Umbilical cord (tissue), 2 donors: ENCODE data around the gene SLC30A4. TPM values are rescaled to one million over a fixed set of nuclear protein-coding genes. Genes with fewer than 3 reads are reported as not detected.
A peak's percentile ranks its signal among the peaks of the same experiment; 100 is the strongest.
"Not testable (repeated sequence)": the region's sequence is repeated elsewhere in the genome, so short reads cannot be mapped to it uniquely, and the experiment has no call there.

Experiments used
- DNase-seq: peaks from one replicate; pipeline ENCODE4 v3.0.0-alpha.2; 2015; ENCODE audit warnings: low spot score
- total RNA-seq: library from RNA; depleted of rRNA; stranded (reverse); fragments of >200 nt; gene quantifications from one replicate; pipeline ENCODE4 v1.2.3, GENCODE V29; 2014; ENCODE audit warnings: low replicate concordance; ENCODE audit not compliant: insufficient read depth

Gene SLC30A4, protein sequence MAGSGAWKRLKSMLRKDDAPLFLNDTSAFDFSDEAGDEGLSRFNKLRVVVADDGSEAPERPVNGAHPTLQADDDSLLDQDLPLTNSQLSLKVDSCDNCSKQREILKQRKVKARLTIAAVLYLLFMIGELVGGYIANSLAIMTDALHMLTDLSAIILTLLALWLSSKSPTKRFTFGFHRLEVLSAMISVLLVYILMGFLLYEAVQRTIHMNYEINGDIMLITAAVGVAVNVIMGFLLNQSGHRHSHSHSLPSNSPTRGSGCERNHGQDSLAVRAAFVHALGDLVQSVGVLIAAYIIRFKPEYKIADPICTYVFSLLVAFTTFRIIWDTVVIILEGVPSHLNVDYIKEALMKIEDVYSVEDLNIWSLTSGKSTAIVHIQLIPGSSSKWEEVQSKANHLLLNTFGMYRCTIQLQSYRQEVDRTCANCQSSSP
- total RNA-seq = 16.9 TPM

DNA sequence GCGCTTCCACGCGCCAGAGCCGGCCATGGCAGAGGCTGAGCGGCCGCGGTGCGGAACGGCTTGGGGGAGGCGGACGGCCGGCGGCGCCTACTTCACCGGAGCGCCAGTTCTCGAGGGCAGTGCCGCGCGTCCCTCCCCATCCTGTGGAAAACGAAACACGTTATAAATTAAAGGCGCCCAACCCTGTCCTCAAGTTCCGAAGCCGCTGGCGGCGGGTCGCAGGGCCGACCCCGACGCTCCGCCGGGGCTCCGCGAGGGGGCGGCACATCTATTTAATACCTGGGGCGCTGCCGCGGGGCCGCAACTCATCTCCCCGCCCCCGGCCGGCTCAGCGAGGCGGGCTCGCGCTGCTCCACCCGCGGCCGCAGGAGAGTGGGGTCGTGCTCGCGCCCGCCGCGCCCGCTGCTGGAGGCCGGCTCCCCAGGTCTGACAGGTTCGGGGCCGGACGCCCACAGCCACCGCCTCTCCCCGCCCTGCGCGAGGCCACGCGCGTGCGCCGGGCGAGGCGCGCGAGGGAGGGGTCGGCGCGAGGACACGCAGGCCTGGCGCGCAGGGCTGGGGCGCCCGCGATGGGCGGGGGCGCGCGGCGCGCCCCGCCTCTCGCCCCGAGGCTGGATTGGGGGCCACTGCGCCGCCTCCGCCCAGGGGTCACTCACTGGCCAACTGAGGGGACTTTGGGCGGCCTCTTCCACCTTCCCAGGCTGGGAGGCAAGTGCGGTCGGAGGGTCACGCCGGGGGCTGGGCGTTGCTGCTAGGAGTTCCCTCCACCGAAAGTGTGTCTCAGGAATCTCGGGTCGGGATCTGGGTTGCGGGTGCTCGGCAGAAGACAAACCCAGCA lies at the start of gene SLC30A4:
Gene SLC30A4 (minus strand): TSS at position 428 of the 838 bp plus-strand sequence. CDS start 401 bp downstream, at position 27.
- DNase-seq = peak; percentile 88

DNA sequence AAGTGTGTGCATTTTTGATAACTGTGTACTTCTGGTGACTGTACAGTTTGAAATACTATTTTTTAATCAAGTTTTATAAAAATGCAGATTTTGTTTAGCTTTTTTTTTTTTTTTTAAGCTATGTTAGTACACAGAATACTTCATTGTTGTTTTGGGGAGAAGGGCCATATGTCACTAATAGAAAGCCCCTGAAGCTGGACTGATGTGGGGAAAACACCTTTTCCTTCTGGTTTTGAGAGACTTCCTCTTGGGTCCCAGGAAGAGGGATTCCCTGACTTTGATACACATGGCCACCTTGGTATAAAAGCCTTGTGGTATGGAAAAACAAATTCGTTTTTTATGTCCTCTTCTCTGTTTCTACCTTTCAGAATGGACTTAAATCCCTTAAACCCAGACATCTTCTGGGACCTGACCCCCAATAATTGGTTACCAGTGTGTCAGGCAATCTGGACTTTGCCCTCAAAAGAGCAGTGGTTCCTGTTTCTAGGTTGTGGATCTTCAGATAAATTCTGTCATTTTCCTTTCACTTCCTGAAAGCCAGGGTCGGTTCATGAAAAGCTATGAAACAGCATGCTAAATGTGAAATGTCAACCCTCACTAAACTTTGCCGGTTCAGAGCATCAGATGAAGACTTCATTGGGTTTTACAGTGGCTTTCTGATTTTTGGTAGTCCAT lies 33.5 kb upstream of the SLC30A4 start:
- no peak for DNase-seq

DNA sequence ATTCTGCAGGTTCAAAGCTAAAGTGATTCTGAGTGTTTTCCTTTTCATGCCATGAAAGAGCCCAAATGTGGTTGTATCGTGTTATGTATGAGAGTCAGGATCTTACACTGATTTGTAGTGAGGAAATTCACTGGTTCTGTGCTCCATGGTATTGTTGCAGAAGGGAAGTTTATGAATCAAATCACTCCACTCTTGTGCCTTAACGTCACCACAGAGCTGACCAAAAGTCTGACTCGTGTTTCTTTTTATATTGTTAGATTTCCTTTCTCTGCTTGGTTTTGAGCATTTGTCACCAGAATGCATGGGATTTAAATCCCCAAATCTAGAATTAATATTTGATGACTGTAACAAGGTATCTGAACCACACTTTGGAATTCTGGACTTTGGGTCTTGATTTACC lies 29.1 kb upstream of the SLC30A4 start:
- DNase-seq = no peak

DNA sequence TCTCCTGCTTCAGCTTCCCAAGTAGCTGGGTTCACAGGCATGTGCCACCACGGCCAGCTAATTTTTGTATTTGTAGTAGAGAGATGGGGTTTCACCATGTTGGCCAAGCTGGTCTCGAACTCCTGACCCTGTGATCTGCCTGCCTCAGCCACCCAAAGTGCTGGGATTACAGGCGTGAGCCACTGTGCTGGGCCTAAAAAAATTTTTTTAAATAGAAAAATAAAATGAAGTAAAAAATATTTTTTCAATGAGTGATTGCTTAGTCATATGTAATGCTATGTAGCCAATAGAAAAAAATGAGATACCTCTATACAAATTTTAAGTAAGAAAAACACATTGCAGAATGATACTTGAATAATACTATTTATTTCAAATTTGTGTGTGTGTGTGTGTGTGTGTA lies 27.9 kb upstream of the SLC30A4 start:
- no peak for DNase-seq

DNA sequence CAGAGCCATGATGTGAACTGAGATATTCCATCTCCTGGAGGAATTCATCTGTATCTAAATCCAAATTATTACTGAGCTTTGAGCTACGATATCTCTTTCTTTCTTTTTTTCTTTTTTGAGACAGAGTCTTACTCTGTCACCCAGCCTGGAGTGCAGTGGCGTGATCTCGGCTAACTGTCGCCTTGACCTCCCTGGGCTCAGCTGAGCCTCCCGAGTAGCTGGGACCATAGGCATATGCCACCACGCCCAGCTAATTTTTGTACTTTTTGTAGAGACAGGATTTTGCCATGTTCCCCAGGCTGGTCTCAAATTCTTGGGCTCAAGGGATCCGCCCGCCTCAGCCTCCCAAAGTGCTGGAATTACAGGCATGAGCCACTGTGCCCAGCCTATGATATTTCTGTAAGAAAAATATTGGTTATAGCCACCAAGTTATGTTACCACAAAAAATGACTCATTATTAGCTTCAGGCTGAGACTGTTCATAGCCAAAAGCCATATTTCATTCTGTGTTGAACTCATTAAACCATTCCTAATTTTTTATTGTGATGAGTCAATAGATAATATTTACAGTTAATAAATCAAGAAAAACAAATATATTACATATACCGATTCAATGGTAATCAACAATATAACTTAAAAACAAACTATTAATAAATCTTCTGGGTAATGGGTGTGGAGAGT lies 27.1 kb upstream of the SLC30A4 start:
- no peak for DNase-seq

DNA sequence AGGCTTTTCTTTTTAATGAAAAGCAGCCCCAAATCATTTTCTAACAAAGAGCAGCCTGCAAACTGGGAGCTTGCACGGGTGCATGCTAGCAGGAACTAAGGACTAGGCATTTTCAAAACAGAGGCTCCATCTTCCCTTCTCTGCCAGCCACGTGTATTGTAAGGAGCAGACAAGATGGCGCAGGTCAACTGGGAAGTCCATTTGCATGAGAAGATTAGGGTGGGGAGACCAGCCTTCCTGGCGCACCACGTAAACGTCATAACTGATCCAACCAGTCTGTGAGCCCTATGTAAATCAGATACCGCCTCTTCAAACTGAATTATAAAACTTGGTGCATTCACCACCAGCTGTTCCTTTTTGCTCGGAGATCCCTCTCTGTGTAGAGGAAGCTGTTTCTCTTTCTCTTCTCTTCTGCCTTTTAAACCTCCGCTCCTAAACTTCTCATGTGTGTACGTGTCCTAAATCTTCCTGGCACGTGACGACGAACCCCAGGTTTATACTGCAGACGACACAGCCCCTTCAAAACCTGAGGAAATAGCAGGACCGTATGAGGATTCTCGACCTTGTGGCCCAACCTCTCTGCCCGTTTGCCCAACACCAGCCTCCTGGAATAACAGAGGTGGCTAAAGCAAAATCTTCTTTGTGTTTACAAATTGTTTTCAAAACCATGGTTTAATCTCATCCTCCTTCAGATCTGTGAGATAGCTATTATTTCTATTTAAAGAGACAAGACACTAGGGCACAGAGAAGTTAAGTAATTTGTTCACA lies 26.4 kb upstream of the SLC30A4 start:
- no peak for DNase-seq

DNA sequence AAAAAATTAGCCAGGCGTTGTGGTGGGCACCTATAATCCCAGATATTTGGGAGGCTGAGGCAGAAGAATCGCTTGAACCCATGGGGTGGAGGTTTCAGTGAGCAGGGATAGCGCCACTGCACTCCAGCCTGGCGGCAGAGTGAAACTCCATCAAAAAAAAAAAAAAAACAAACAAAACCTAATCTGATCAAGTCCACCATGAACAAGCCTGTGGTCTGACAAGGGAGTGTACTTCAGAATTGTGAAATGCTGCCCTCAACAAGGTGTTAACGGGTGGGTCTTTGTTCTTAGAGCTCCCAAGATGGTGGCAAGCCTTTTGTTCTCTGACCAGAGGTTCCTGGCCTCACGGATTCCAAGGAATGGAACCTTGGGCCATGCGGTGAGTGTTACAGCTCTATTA lies 24.2 kb upstream of the SLC30A4 start:
- DNase-seq = no peak

DNA sequence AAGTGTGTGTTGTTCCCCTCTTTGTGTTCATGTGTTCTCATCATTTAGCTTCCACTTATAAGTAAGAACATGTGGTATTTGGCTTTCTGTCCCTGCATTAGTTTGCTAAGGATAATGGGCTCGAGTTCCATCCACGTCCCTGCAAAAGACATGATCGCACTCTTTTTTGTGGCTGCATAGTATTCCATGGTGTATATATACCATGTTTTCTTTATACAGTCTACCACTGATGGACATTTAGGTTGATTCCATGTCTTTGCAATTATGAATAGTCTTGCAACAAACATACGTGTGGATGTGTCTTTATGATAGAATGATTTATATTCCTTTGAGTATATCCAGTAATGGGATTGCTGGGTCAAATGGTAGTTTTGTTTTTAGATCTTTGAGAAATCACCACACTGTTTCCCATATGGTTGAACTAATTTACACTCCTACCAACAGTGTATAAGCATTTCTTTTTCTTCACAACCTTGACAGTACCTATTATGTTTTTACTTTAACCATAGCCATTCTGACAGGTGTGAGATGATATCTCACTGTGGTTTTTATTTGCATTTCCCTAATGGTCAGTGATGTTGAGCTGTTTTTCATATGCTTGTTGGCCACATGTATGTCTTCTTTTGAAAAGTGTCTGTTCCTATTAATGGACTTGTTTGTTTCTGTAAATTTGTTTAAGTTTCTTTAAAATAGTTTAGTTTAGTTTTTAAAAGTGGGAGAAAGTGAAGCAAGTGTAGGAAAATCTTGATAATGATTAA lies 21.9 kb upstream of the SLC30A4 start:
- DNase-seq = no peak

DNA sequence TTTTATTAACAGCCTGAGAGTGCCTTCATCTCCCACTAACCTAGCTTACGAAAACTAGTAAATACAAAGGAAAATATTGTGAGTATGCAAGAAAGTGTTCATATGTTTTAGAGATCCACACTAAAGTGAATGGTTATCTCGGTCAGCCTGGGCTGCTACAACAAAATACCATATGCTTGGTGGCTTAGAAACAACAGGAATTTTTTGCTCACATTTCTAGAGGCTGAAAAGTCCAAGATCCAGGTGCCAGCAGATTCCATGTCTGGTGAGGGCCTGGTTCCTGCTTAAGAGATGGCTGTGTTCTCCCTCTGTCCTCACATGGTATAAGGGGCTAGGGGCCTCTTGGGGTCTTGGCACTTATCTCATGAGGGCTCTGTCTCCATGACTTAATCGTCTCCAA lies 20.5 kb upstream of the SLC30A4 start:
- no peak for DNase-seq

DNA sequence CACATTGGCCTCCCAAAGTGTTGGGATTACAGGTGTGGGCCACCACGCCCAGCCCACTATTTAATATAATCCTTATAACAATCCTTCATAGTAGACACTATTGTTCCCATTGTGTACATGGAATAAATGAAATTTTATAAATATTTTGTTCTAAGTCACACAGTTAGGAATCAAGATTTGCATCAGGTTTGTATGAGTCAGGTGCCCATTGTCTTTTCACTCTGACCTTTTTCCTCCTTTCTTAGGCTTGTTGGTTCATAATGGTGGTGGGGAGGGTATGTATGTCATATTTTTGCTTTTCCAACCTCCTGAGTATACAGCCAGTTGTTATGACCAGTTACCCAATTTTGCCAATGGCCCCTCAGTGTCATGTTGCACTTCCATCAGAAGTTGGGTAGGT lies 18.0 kb upstream of the SLC30A4 start:
- no peak for DNase-seq

DNA sequence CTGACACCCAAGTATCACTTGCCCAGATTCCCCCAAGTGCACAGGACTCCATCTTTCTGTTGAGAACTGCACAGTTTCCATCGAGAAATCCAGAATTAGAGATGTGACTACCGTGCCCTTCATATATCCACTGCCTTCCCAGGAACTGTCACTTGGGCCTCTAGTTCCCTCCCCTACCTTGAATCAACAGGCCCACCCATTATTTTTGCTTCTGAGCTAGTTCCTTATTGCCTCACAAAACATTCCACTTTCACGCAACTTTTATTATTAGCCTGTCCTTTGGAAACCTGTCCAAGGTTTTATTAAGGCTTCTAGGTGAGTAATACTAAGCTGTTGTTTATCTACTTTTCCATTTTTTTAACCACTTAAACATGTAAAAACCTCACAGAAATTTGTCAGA lies 17.1 kb upstream of the SLC30A4 start:
- DNase-seq = no peak

DNA sequence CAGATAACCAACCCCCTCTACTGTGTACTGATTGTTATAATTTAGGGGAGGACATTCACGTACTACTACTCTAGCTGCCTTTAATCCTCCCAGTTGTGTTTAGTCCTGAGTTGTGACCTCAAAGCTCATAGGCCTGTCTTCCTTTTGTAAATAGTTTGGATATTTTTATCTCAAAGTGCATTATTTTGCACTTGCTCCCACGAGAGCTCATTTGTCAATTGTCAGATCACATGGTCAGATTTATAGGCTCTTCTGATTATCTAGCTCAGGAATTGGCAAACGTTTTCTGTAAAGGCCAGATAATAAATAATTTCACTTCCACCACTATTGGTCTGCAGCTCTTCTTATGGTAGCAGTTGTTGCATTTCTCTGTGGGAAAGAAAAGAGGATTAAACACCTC lies 14.4 kb upstream of the SLC30A4 start:
- no peak for DNase-seq

DNA sequence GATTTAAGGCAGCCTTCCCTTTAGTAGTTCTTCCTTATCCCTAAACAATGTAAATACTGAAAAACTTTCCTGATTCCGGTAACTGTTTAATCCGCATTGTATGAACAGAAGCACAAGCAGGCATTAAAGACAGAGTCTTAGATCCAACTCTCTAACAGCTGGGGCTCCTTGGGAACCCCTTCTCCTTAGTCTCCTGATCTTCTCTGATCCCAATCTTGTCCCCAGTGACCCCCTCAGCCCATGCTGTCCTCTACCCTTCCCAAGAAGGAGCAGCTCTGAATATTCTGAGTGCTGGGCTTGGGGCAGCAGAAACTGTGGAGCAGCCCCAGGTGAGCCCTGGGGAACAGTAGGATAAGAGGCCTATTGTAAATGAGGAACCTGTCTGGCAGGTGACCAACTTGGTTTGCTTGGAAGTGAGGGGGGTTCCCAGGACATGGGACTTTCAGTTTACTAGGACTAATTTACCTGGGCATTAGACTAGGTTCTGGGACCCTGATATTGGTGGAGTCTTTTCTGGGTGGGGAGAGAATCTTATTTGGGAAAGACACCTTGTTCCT lies 13.0 kb upstream of the SLC30A4 start:
- no peak for DNase-seq

DNA sequence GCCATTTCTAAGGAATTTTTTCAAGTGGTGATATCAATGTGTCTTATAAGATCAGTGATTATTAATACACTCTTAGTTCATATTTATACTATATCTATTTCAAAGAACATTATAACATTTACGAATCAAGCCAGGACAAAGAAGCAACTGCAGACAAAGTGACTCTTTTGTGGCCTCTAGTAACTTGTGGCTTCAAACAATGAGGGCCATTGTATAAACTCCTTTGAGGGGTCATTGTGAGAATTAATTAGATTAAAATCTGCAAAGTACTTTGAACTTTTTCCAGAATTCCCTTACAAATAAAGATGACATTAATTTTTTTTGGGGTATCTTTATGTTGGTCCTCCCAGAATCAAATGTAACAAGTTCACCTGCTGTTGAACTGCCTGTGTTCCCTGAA lies 12.3 kb upstream of the SLC30A4 start:
- DNase-seq = no peak

DNA sequence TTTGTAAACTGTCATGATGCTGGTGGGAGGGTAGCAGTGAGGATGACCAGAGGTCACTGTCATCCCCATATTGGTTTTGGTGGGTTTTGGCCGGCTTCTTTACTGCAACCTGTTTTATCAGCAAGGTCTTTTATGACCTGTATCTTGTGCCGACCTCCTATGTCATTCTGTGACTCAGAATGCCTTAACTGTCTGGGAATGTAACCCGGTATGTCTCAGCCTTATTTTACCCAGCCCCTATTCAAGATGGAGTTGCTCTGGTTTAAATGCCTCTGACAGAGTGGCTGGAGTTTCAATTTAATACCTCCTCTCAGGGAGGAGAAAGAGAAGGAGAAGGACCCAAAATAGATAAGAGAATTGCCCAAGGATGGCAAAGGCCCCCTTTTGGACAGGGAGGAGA lies 10.3 kb upstream of the SLC30A4 start:
- DNase-seq = not testable (repeated sequence)

DNA sequence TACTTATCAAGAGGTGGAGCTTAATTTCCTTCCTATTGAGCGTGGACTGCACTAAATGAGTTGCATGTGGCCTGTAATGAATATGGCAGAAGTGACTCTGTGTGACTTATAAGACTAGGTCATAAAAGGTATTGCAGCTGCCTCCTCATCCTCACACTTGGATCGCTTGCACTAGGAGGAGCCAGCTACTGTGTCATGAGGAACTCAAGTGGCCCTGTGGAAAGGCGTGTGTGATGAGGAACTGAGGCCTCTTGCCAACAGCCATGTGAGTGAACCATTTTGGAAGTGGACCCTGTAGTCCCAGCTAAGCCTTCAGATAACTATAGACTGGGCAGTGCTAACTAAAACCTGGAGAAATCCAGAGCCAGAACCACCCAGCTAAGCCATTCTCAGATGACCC lies 7.1 kb upstream of the SLC30A4 start:
- DNase-seq = no peak

DNA sequence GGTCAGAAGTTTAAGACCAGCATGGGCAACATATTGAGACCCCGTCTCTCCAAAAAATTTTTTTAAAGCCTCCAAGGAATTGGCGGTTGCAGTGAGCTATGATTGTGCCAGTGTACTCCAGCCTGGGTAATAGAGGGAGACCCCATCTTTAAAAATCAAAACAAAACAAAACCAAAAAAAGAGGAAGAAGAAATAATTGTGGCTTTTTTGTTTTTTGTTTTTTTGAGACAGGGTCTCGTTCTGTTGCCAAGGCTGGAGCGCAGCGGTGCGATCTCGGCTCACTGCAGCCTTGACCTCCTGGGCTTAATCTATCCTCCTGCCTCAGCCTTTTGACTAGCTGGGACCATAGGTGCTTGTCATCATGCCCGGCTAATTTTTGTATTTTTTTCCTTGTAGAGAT lies 4.5 kb upstream of the SLC30A4 start:
- no peak for DNase-seq

DNA sequence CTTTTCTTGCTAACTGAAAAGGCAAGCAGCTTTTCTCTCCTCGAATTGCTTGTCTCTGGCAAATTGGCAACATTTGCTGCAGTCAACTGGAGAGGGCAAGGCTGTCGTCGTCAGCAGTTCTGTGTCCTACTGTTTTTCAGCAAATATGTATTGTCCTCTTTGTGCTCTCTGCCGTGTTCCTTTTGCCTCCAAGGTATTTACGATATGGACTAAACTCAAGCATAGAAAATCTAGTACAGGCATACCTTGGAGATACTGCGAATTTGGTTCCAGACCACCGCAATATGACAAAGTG lies 558 bp upstream of the SLC30A4 start:
- no peak for DNase-seq

DNA sequence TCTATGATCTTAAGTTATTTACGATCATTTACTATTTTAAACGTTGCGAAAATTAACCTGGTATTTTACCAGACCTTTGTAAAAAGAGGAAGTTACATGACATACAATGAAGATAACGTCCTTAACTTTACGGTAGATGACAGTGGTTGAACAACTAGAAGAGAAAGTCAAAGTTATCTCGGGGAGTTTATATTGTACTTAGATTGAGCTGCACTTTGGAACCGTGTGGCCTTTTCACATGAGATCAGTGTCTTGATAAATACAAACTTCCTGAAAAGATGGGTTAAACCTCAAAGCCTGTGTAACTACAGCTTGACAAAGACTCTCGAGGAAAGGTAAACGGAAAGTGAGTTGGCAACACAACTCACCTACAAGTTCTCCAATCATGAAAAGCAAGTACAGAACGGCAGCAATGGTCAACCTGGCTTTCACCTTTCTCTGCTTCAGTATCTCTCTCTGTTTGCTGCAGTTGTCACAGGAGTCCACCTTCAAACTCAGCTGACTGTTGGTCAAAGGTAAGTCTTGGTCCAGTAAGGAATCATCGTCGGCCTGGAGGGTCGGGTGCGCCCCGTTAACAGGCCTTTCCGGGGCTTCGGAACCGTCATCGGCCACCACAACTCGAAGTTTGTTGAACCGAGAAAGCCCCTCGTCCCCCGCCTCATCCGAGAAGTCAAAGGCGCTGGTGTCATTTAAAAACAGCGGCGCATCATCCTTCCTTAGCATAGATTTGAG lies 793 bp downstream of the SLC30A4 start:
- no peak for DNase-seq
